HEK293T (cell line): Measurements from ENCODE around the gene ZBTB21.

Experiments
- ARNT ChIP-seq: fragments of 450-650 bp; IDR thresholded peaks from 2 replicates; pipeline ENCODE4 v1.6.1; 2017; ENCODE audit warnings: mild to moderate bottlenecking
- CTBP1 ChIP-seq: fragments of 450-650 bp; IDR thresholded peaks from 2 replicates; pipeline ENCODE4 v1.6.1; 2016; ENCODE audit warnings: borderline replicate concordance
- FOXA1 ChIP-seq: fragments of 450-650 bp; IDR thresholded peaks from 2 replicates; pipeline ENCODE4 v1.6.1; 2016; ENCODE audit warnings: mild to moderate bottlenecking
- FOXM1 ChIP-seq: fragments of 450-650 bp; IDR thresholded peaks from 2 replicates; pipeline ENCODE4 v1.6.1; 2017; ENCODE audit warnings: mild to moderate bottlenecking, borderline replicate concordance
- HDGF ChIP-seq: fragments of 450-650 bp; IDR thresholded peaks from 2 replicates; pipeline ENCODE4 v1.6.1; 2017; ENCODE audit warnings: antibody characterized with exemption, borderline replicate concordance
- NFRKB ChIP-seq: fragments of 450-650 bp; IDR thresholded peaks from 2 replicates; pipeline ENCODE4 v1.6.1; 2016; ENCODE audit warnings: mild to moderate bottlenecking, moderate library complexity
- TARDBP ChIP-seq: fragments of 450-650 bp; IDR thresholded peaks from 2 replicates; pipeline ENCODE4 v1.6.1; 2016
- ZNF384 ChIP-seq: fragments of 450-650 bp; IDR thresholded peaks from 2 replicates; pipeline ENCODE4 v1.6.1; 2016

DNA sequence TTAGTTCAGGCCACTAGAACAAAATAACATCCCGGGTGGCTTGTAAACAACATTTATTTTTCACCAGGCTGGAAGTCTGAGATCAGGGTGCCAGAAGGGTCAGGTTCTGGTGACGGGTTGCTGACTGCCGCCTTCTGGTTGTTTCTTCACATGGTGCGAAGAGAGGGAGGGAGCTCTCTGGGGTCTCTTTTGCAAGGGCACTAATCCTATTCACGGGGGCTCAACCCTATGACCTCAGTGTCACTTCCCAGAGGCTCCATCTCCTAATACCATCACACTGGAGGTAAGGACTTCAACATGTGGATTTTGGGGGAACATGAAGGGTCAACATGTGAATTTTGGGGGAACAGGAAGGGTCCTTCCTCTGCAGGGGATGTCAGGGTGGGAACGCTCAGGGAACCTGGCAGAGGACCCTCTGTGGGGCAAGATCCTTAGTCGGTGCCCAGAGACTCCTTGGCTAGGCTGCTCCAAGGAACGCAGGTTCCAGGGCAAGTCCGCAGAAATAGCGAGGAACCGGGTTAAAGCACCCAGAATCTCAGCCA is 47.7 kb downstream of the ZBTB21 start:
- TF ChIP-seq FOXM1, result no peak
- TF ChIP-seq TARDBP, result no peak
- no peak for TF ChIP-seq CTBP1
- TF ChIP-seq ZNF384, result no peak
- no peak for TF ChIP-seq HDGF
- no peak for TF ChIP-seq FOXA1
- no peak for TF ChIP-seq ARNT
- TF ChIP-seq NFRKB, result no peak
